ENCODE measurements around the gene LIMS1. TPM values are rescaled to one million over a fixed set of nuclear protein-coding genes. Genes with fewer than 3 reads are reported as not detected.
"Not testable (repeated sequence)": the region's sequence is repeated elsewhere in the genome, so short reads cannot be mapped to it uniquely, and the experiment has no call there.

The LIMS1 gene
- total and polyA plus RNA-seq, 11 donors = 21.3 to 136 (median 76.0) TPM

DNA sequence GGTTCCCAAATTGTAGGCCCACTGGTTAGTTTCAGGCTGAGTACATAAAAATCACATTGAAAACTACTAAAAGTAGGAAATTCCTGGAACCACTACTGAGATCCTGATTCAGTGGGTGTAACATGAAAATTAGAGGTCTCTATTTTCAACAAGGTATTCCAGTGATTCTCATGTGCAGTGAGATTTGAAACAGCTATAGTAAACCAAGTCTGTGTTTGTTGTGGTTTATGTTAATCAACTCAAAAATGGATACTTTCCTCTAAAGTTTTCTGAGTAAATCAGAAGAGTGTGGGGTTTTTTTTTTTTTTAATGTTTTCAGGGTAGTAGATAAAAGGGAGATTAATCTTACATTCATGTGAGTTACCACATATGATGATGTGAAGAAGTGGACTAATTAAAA lies 42.4 kb upstream of the LIMS1 start:
- intact Hi-C loops (cut with DNase I) = no loop called here
- H3K36me3 ChIP-seq = peaks cover 0 to 95% (median 91%) of the 10 kb centered on the region in 9 donors
- no peaks in the 10 kb centered on the region for H3K27me3 ChIP-seq
- DNase-seq (no peak), ATAC-seq (no peak)
- H3K27ac ChIP-seq = no peak overlapping the region
- H3K9me3 ChIP-seq = no peaks in the 10 kb centered on the region
- H3K4me3 ChIP-seq = no peak overlapping the region
- TF ChIP-seq, protein P1, sequence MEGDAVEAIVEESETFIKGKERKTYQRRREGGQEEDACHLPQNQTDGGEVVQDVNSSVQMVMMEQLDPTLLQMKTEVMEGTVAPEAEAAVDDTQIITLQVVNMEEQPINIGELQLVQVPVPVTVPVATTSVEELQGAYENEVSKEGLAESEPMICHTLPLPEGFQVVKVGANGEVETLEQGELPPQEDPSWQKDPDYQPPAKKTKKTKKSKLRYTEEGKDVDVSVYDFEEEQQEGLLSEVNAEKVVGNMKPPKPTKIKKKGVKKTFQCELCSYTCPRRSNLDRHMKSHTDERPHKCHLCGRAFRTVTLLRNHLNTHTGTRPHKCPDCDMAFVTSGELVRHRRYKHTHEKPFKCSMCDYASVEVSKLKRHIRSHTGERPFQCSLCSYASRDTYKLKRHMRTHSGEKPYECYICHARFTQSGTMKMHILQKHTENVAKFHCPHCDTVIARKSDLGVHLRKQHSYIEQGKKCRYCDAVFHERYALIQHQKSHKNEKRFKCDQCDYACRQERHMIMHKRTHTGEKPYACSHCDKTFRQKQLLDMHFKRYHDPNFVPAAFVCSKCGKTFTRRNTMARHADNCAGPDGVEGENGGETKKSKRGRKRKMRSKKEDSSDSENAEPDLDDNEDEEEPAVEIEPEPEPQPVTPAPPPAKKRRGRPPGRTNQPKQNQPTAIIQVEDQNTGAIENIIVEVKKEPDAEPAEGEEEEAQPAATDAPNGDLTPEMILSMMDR (IDR thresholded peaks at IDR 0.05) = no peak
- no peak for TF ChIP-seq POLR2A (IDR thresholded peaks at IDR 0.05)
- H3K4me1 ChIP-seq = no peaks in the 10 kb centered on the region

DNA sequence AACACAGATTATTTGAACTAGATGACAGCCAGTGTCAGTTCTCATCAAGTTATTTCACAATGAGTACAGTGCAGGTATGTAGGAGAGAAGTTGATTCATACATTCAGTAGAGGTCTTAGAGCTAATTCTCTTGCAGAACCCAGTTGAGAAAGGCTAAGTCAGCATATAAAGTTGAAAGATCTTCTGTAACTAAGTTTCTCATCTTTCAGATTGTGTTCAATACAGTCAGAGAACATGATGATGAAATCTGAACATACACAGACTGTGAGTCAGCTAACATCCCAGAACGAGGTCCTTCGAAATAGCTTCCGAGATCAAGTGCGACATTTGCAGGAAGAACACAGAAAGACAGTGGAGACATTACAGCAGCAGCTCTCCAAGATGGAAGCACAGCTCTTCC lies 41.9 kb upstream of the LIMS1 start:
- DNase-seq = no peak
- peaks cover 0 to 95% (median 91%) of the 10 kb centered on the region in 9 donors for H3K36me3 ChIP-seq

DNA sequence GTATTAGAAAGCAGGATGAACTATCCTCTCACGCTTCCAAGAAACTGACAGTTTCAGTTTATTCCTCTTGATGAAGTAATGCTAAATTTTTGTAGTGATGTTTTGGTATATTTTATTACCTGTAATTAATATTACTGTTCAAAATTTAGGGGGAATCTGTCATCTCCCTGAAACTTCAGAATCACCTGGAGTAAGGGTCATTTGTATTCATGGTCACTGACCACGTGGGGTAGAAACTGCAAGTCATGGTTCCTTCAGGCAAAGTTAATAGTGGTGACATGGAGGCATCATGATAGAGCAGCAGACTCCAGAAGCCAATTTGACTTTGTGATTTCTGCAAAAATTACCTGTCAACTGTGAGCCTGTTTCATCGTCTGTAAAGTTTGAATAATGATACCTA lies 38.1 kb upstream of the LIMS1 start:
- intact Hi-C loops (cut with DNase I) = not testable (repeated sequence)

More for the DNA sequence above, 41.9 kb upstream of the LIMS1 start:
- Histone ChIP-seq H3K27ac (no peak overlapping the region), H3K4me3 (no peak overlapping the region), H3K9me3 (no peaks in the 10 kb centered on the region), H3K4me1 (no peaks in the 10 kb centered on the region), H3K27me3 (no peaks in the 10 kb centered on the region)
- whole genome bisulfite sequencing, 4 donors = 92 to 93% (median 93%) methylated on average over 4 of the region's 4 CpGs
- intact Hi-C loops (cut with DNase I) = no loop called here
- TF ChIP-seq POLR2A (IDR thresholded peaks at IDR 0.05) = no peak
- TF ChIP-seq, protein P1 (IDR thresholded peaks at IDR 0.05) = no peak
- no peak for ATAC-seq

GRCh38 chr2:108507620-108508019 lies 26.6 kb upstream of the LIMS1 start:
- H3K4me3 ChIP-seq; ATAC-seq; H3K4me1 ChIP-seq; H3K27ac ChIP-seq; DNase-seq; H3K9me3 ChIP-seq; H3K27me3 ChIP-seq; intact Hi-C loops (cut with DNase I): not testable (repeated sequence)
- 69 to 82% (median 78%) methylated on average over 3 to 4 of the region's 4 CpGs for WGBS, 4 donors
- H3K36me3 ChIP-seq = peaks cover 0 to 28% (median 13%) of the 10 kb centered on the region in 9 donors

More for the DNA sequence above, 38.1 kb upstream of the LIMS1 start:
- H3K36me3 ChIP-seq = peaks cover 0 to 89% (median 71%) of the 10 kb centered on the region in 9 donors
- not testable (repeated sequence) for DNase-seq, H3K27ac ChIP-seq, H3K4me1 ChIP-seq, H3K9me3 ChIP-seq, ATAC-seq, H3K27me3 ChIP-seq, H3K4me3 ChIP-seq
- 77 to 100% (median 95%) methylated on average over 1 to 2 of the region's 3 CpGs for WGBS, 4 donors

GRCh38 chr2:108512431-108512830 lies 21.8 kb upstream of the LIMS1 start:
- H3K9me3 ChIP-seq; intact Hi-C loops (cut with DNase I); DNase-seq; H3K4me3 ChIP-seq; H3K4me1 ChIP-seq; ATAC-seq; H3K27me3 ChIP-seq; H3K27ac ChIP-seq; H3K36me3 ChIP-seq: not testable (repeated sequence)
- WGBS, 4 donors = 68 to 85% (median 75%) methylated on average over 3 of the region's 3 CpGs

GRCh38 chr2:108514478-108514877 lies 19.8 kb upstream of the LIMS1 start:
- ATAC-seq; H3K4me1 ChIP-seq; DNase-seq; H3K4me3 ChIP-seq; H3K27me3 ChIP-seq; H3K36me3 ChIP-seq; H3K27ac ChIP-seq; intact Hi-C loops (cut with DNase I): not testable (repeated sequence)
- H3K9me3 ChIP-seq = peaks cover 0 to 19% (median 4%) of the 10 kb centered on the region in 12 donors
- 68 to 92% (median 79%) methylated on average over 2 of the region's 2 CpGs for WGBS, 4 donors

DNA sequence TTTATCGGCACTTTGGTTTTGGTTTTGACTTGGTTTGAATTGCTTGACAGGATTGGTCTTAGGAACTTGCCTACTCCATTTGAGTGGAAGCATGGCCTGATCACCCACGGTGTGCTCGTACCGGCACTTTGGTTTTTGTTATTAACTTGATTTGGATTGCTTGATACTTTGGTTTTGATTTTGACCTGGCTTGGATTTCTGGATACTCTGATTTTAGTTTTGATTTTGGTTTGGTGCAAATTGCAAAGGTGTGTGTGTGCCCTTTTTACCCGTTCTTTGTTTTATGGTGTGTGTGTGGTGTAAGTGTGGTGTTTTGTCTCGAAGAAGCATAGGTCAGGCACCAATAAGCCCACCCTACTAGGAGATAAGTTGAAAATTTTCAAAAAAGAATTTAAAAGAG lies 9.6 kb upstream of the LIMS1 start:
- DNase-seq, H3K27ac ChIP-seq, ATAC-seq, H3K4me1 ChIP-seq, H3K9me3 ChIP-seq, H3K36me3 ChIP-seq, H3K27me3 ChIP-seq, H3K4me3 ChIP-seq: not testable (repeated sequence)
- intact Hi-C loops (cut with DNase I) = loop anchor here in 1 of 10 donors (5.0 kb wide), 1 partner anchor 37 kb away; no protein-coding TSS in a partner anchor
- WGBS, 4 donors = 96 to 99% (median 97%) methylated on average over 5 of the region's 6 CpGs

GRCh38 chr2:108525258-108525657 lies 9.0 kb upstream of the LIMS1 start:
- intact Hi-C loops (cut with DNase I) = loop anchor here in 1 of 10 donors (5.0 kb wide), 1 partner anchor 38 kb away; no protein-coding TSS in a partner anchor
- not testable (repeated sequence) for H3K4me1 ChIP-seq, H3K27ac ChIP-seq, H3K36me3 ChIP-seq, H3K27me3 ChIP-seq, H3K9me3 ChIP-seq, DNase-seq, H3K4me3 ChIP-seq, ATAC-seq
